Right atrium auricular region (tissue), 2 donors: ENCODE measurements around the gene PRKD1. TPM values are rescaled to one million over a fixed set of nuclear protein-coding genes. Genes with fewer than 3 reads are reported as not detected.

Source experiments
- DNase-seq: peaks from one replicate; pipeline ENCODE4 v3.0.0-alpha.2; 2019; ENCODE audit warnings: low spot score
- H3K27ac ChIP-seq, 2 donors: fragments of 200-600 bp; sonication (generic); 1 replicate in 1 of 2; 2 replicates in 1 of 2; pipeline ENCODE4 v1.5.1; 2016 to 2019
- H3K27me3 ChIP-seq, 2 donors: fragments of 200-600 bp; sonication (generic); one replicate each; pipeline versions ENCODE4 v1.5.1 to v1.6.0; 2017 to 2019
- H3K36me3 ChIP-seq: fragments of 200-600 bp; sonication (generic); one replicate; pipeline ENCODE4 v1.5.1; 2016
- H3K4me1 ChIP-seq, 2 donors: fragments of 200-600 bp; sonication (generic); one replicate each; pipeline versions ENCODE4 v1.5.1 to v1.6.0; 2017 to 2019
- H3K4me3 ChIP-seq, 2 donors: fragments of 200-600 bp; sonication (generic); 1 replicate in 1 of 2; 2 replicates in 1 of 2; pipeline ENCODE4 v1.5.1; 2017 to 2019; ENCODE audit warnings: mild to moderate bottlenecking in 1 of 2, moderate library complexity in 1 of 2
- H3K9me3 ChIP-seq, 2 donors: fragments of 200-600 bp; sonication (generic); one replicate each; pipeline ENCODE4 v1.5.1; 2019
- CTCF ChIP-seq, 2 donors: fragments of 200-600 bp; sonication (generic); IDR thresholded peaks; one replicate each; pipeline ENCODE4 v1.5.1; 2019; ENCODE audit warnings: antibody characterized with exemption in 2 of 2
- total RNA-seq, 2 donors: library from RNA; depleted of rRNA; stranded (reverse); fragments of >200 nt; gene quantifications; one replicate each; pipeline ENCODE4 v1.1.0, GENCODE V29; 2016

Gene PRKD1
- total RNA-seq, 2 donors from 2014 or later: 4.3 to 7.5 TPM

- TF ChIP-seq CTCF (IDR thresholded peaks at IDR 0.05): no peak
- H3K9me3 ChIP-seq: no peaks in the 10 kb centered on the region
- H3K4me1 ChIP-seq: no peaks in the 10 kb centered on the region
- H3K4me3 ChIP-seq: no peak overlapping the region
- H3K36me3 ChIP-seq: no peaks in the 10 kb centered on the region
- H3K27me3 ChIP-seq: no peaks in the 10 kb centered on the region
- no peak for DNase-seq
- H3K27ac ChIP-seq: no peak overlapping the region
These were observed 369.1 kb downstream of the PRKD1 start for GRCh38 chr14:29558516-29558915.

GRCh38 chr14:29554335-29554734, 373.3 kb downstream of the PRKD1 start:
- H3K9me3 ChIP-seq: no peaks in the 10 kb centered on the region
- no peaks in the 10 kb centered on the region for H3K27me3 ChIP-seq
- H3K4me3 ChIP-seq: no peak overlapping the region
- no peak for TF ChIP-seq CTCF (IDR thresholded peaks at IDR 0.05)
- no peak for DNase-seq
- H3K27ac ChIP-seq: no peak overlapping the region
- H3K36me3 ChIP-seq: no peaks in the 10 kb centered on the region
- no peaks in the 10 kb centered on the region for H3K4me1 ChIP-seq

- no peak for DNase-seq
- Histone ChIP-seq H3K4me3 (no peak overlapping the region), H3K27ac (no peak overlapping the region), H3K36me3 (no peaks in the 10 kb centered on the region), H3K4me1 (no peaks in the 10 kb centered on the region), H3K27me3 (no peaks in the 10 kb centered on the region), H3K9me3 (no peaks in the 10 kb centered on the region)
- no peak for TF ChIP-seq CTCF (IDR thresholded peaks at IDR 0.05)
These were observed 374.2 kb downstream of the PRKD1 start for GRCh38 chr14:29553427-29553826.

- no peak overlapping the region for H3K4me3 ChIP-seq
- no peaks in the 10 kb centered on the region for H3K27me3 ChIP-seq
- no peaks in the 10 kb centered on the region for H3K4me1 ChIP-seq
- H3K27ac ChIP-seq: no peak overlapping the region
- DNase-seq: no peak
- peak; percentile 20 to 74 for TF ChIP-seq CTCF (IDR thresholded peaks at IDR 0.05)
- no peaks in the 10 kb centered on the region for H3K36me3 ChIP-seq
- no peaks in the 10 kb centered on the region for H3K9me3 ChIP-seq
These were observed 378.7 kb downstream of the PRKD1 start for GRCh38 chr14:29548948-29549370.

GRCh38 chr14:29545714-29546113, 381.9 kb downstream of the PRKD1 start:
- Histone ChIP-seq H3K27ac (no peak overlapping the region), H3K9me3 (no peaks in the 10 kb centered on the region), H3K4me1 (no peaks in the 10 kb centered on the region), H3K36me3 (no peaks in the 10 kb centered on the region), H3K27me3 (no peaks in the 10 kb centered on the region), H3K4me3 (no peak overlapping the region)
- no peak for TF ChIP-seq CTCF (IDR thresholded peaks at IDR 0.05)
- no peak for DNase-seq

- Histone ChIP-seq H3K4me1 (no peaks in the 10 kb centered on the region), H3K4me3 (no peak overlapping the region), H3K27ac (no peak overlapping the region), H3K27me3 (no peaks in the 10 kb centered on the region), H3K36me3 (no peaks in the 10 kb centered on the region), H3K9me3 (no peaks in the 10 kb centered on the region)
- DNase-seq: no peak
- TF ChIP-seq CTCF (IDR thresholded peaks at IDR 0.05): peak; percentile 19 to 51
These were observed 390.6 kb downstream of the PRKD1 start for GRCh38 chr14:29536886-29537511.
